Activated T-helper 1 cell treated with anti-CD3 and anti-CD28 coated beads, Interleukin-12 subunit alpha, Interleukin-12 subunit beta, Interleukin-2, Interleukin-4 antibody, amounts not matched to agents 30 ng/mL and 10 ng/mL and 1 ng/mL, durations not matched to agents 14 hours and 24 hours and 36 hours (primary cell): ENCODE measurements around the gene ZNF570. TPM values are rescaled to one million over a fixed set of nuclear protein-coding genes. Genes with fewer than 3 reads are reported as not detected.
A peak's percentile ranks its signal among the peaks of the same experiment; 100 is the strongest.

Source experiments
- DNase-seq: peaks from one replicate; pipeline ENCODE4 v3.0.0; 2021; ENCODE audit warnings: low spot score
- H3K27ac Mint-ChIP-seq: one replicate; pipeline ENCODE4 v1.8.0; 2021; ENCODE audit warnings: mild to moderate bottlenecking, mixed read lengths
- H3K27me3 Mint-ChIP-seq: one replicate; pipeline ENCODE4 v1.8.0; 2022; ENCODE audit warnings: mild to moderate bottlenecking, moderate library complexity, mixed read lengths; ENCODE audit not compliant: insufficient read depth
- H3K36me3 Mint-ChIP-seq: one replicate; pipeline ENCODE4 v1.8.0; 2021; ENCODE audit warnings: low read depth, mixed read lengths
- H3K4me1 Mint-ChIP-seq: one replicate; pipeline ENCODE4 v1.8.0; 2021; ENCODE audit warnings: low read depth, mixed read lengths
- H3K4me3 Mint-ChIP-seq: one replicate; pipeline ENCODE4 v1.8.0; 2021; ENCODE audit warnings: mild to moderate bottlenecking, moderate library complexity, mixed read lengths
- H3K9me3 Mint-ChIP-seq: one replicate; pipeline ENCODE4 v1.8.0; 2021; ENCODE audit warnings: mixed read lengths
- intact Hi-C: fragments of 100-400 bp; cut with micrococcal nuclease; formaldehyde crosslinking; loops from one replicate; pipeline ENCODE4 v1.15.1; 2024
- total RNA-seq: library from RNA; stranded (reverse); gene quantifications from 2 replicates; pipeline ENCODE4 v1.2.3, GENCODE V29; 2022

ZNF570 gene
- total RNA-seq, result 2.1 and 2.8 TPM in 2 replicates

- Mint-ChIP-seq H3K4me1 (peaks cover 27% of the 10 kb centered on the region), H3K9me3 (peaks cover 24% of the 10 kb centered on the region), H3K27ac (peak within 1 kb of the TSS; percentile 93), H3K4me3 (peak within 1 kb of the TSS; percentile 92), H3K27me3 (no peaks in the 10 kb centered on the region), H3K36me3 (peaks cover 24% of the 10 kb centered on the region)
- intact Hi-C loops, result loop anchor here (1.0 to 10.0 kb wide), 10 partner anchors 38 to 1354 kb away; partner anchors contain the start of genes CATSPERG, OVOL3, POLR2I and SIPA1L3
- peak; percentile 85 for DNase-seq
These were observed at the start of gene ZNF570 for GRCh38 chr19:37468961-37469777. TSS of gene ZNF570 (plus strand) at chr19:37469356. CDS start at chr19:37470355, 999 bp downstream.

DNA sequence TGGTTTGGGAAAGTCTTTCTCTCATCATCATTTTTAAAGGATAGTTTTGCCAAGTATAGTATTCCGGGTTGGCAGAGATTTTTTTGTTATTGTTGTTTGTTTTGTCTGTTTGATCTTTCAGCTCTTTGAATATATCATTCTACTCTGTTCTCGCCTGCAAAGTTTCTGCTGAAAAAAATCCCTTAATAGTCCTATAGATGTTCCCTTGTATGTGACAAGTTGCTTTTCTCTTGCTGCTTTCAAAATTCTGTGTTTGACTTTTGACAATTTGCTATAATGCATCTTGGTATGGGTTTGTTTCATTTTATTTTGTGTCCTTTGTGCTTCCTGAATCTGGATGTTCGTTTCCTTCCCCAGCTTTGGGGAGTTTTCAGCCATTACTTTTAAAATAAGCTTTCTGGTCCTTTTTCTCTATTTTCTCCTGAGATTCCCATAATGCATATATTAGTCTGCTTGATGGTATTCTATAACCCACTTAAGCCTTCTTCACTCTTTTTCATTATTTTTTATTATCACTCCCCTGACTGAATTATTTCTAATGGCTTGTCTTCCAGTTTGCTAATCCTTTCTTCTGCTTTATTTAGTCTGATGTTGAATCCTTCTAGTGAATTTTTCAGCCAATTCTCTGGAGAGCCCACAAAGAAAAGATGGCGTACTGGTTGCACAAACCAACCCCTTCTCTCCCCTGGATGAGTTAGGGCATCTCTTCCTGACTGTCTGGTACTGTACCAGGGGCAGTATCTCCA, 16.5 kb upstream of the ZNF570 start:
- no peak overlapping the region for H3K4me3 Mint-ChIP-seq
- H3K9me3 Mint-ChIP-seq, result peaks cover 85% of the 10 kb centered on the region
- intact Hi-C loops, result no loop called here
- no peak for DNase-seq
- H3K36me3 Mint-ChIP-seq, result peaks cover 25% of the 10 kb centered on the region
- no peaks in the 10 kb centered on the region for H3K27me3 Mint-ChIP-seq
- H3K4me1 Mint-ChIP-seq, result no peaks in the 10 kb centered on the region
- no peak overlapping the region for H3K27ac Mint-ChIP-seq

DNA sequence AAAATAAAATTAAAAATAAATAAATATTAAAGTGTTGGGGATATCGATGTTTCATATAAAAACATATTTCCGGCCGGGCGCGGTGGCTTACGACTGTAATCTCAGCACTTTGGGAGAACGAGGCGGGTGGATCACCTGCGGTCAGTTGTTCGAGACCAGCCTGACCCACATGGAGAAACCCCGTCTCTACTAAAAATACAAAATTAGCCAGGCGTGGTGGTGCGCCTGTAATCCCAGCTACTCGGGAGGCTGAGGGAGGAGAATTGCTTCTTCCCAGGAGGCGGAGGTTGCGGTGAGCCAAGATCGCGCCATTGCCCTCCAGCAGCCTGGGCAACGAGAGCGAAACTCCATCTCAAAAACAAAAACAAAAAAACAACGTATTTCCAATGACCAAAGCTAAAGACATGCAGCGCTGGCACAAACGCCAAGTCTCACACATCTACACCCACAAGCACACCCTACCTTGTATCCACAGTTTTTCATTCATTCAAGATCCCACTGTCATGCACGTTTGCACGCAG, 2.8 kb upstream of the ZNF570 start:
- Mint-ChIP-seq H3K27ac (peak overlapping the region; percentile 93), H3K27me3 (no peaks in the 10 kb centered on the region), H3K4me3 (peak overlapping the region; percentile 92), H3K9me3 (peaks cover 24% of the 10 kb centered on the region), H3K4me1 (peaks cover 27% of the 10 kb centered on the region), H3K36me3 (peaks cover 24% of the 10 kb centered on the region)
- DNase-seq, result no peak
- intact Hi-C loops, result loop anchor here (1.0 to 10.0 kb wide), 8 partner anchors 41 to 1352 kb away; partner anchors contain the start of genes CATSPERG, OVOL3, POLR2I and TBCB

- Mint-ChIP-seq H3K27ac (peak within 1 kb of the TSS; percentile 93), H3K27me3 (no peaks in the 10 kb centered on the region), H3K4me3 (peak within 1 kb of the TSS; percentile 92), H3K4me1 (peaks cover 27% of the 10 kb centered on the region), H3K36me3 (peaks cover 24% of the 10 kb centered on the region), H3K9me3 (peaks cover 24% of the 10 kb centered on the region)
- DNase-seq, result peak; percentile 85
- intact Hi-C loops, result loop anchor here (1.0 to 10.0 kb wide), 15 partner anchors 40 to 1352 kb away; partner anchors contain the start of genes CATSPERG, OVOL3, POLR2I and TBCB
These were observed 2.2 kb upstream of the ZNF570 start, which contains the start of gene ZNF569 for GRCh38 chr19:37466798-37467607. TSS of gene ZNF569 (minus strand) at chr19:37467444. CDS start at chr19:37444921, 22,523 bp downstream.

DNA sequence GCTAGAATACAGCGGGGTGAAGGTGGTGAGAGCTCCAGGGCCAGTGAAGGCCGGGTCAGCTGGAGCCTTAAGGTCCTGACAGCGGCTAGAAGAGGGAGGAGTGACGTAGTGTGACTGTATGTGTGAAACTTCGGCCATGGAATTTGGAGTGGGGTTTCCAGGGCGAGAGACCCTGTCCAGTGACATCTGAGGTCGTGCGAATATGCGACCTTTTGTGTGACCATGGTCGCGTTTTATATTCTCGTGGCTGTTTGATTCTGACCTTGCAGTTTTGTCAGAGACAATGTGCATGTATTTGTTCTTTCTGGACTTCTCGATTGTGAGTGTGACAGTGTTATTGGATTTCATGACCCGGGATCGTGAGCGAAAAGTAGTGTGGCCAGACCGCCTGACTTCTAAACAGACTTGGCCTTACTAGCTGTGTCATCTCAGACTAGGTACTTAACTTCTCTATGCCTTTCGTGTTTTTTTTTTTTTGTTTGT, 1.5 kb upstream of the ZNF570 start:
- no peak for DNase-seq
- peak overlapping the region; percentile 92 for H3K4me3 Mint-ChIP-seq
- intact Hi-C loops, result loop anchor here (1.0 to 10.0 kb wide), 15 partner anchors 40 to 1353 kb away; partner anchors contain the start of genes CATSPERG, OVOL3, POLR2I and SIPA1L3
- no peaks in the 10 kb centered on the region for H3K27me3 Mint-ChIP-seq
- H3K27ac Mint-ChIP-seq, result peak overlapping the region; percentile 93
- peaks cover 24% of the 10 kb centered on the region for H3K36me3 Mint-ChIP-seq
- H3K9me3 Mint-ChIP-seq, result peaks cover 24% of the 10 kb centered on the region
- peaks cover 27% of the 10 kb centered on the region for H3K4me1 Mint-ChIP-seq

DNA sequence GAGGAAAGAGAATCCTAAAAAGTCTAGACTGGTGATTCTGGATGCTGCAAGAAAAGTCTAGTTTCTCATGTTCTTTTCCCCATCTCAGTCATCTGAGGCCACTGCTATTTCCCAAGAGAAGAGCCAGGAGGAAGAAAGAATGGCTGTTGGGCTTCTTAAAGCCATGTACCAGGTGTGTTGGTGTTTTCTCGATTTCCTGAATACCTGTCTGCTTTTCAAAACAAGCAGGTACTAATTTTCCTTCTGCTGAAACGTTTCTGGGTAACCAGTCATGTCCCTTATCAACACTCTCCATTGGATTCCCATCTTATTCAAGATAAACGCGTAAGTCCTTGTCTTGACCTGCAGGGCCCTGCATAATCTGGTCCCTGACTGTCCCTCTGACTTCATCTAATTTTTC, 1.1 kb downstream of the ZNF570 start:
- H3K27ac Mint-ChIP-seq, result peak overlapping the region; percentile 93
- H3K36me3 Mint-ChIP-seq, result peaks cover 17% of the 10 kb centered on the region
- no peak for DNase-seq
- H3K4me3 Mint-ChIP-seq, result peak overlapping the region; percentile 92
- intact Hi-C loops, result no loop called here
- peaks cover 27% of the 10 kb centered on the region for H3K4me1 Mint-ChIP-seq
- no peaks in the 10 kb centered on the region for H3K27me3 Mint-ChIP-seq
- H3K9me3 Mint-ChIP-seq, result peaks cover 16% of the 10 kb centered on the region

DNA sequence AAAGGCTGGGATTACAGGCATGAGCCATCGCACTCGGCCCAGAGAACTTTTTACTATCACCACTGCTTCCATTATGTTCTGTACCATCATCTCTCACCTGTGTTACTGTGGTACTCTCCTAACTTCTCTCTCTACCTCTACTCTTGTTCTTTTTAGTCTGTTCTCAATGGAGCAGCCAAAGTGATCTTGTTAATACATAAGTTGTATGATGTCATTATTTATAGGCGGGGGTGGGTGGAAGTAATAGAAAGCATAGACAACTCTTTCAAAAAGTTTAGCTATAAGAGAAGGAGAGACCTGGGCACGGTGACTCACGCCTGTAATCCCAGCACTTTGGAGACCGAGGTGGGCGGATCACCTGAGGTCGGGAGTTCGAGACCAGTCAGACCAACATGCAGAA, 3.0 kb downstream of the ZNF570 start:
- Mint-ChIP-seq H3K4me3 (no peak overlapping the region), H3K4me1 (peaks cover 21% of the 10 kb centered on the region), H3K27me3 (no peaks in the 10 kb centered on the region), H3K27ac (no peak overlapping the region), H3K36me3 (peaks cover 28% of the 10 kb centered on the region), H3K9me3 (peaks cover 30% of the 10 kb centered on the region)
- no peak for DNase-seq
- intact Hi-C loops, result no loop called here

DNA sequence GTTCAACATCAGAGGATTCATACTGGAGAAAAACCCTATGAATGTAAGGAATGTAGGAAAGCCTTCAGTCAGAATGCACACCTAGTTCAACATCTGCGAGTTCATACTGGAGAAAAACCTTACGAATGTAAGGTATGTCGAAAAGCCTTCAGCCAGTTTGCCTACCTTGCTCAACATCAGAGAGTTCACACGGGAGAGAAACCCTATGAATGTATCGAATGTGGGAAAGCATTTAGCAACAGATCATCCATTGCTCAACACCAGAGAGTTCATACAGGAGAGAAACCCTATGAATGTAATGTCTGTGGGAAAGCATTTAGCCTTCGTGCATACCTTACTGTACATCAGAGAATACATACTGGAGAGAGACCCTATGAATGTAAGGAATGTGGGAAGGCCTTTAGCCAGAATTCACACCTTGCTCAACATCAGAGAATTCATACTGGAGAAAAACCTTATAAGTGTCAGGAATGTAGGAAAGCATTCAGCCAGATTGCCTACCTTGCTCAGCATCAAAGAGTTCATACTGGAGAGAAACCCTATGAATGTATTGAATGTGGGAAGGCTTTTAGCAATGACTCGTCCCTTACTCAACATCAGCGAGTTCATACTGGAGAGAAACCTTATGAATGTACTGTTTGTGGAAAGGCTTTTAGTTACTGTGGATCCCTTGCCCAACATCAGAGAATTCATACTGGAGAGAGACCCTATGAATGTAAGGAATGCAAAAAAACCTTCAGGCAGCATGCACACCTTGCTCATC, 15.4 kb downstream of the ZNF570 start:
- intact Hi-C loops, result no loop called here
- Mint-ChIP-seq H3K36me3 (peaks cover 38% of the 10 kb centered on the region), H3K9me3 (peaks cover 71% of the 10 kb centered on the region), H3K27me3 (no peaks in the 10 kb centered on the region), H3K4me3 (no peak overlapping the region), H3K4me1 (no peaks in the 10 kb centered on the region), H3K27ac (no peak overlapping the region)
- DNase-seq, result no peak

DNA sequence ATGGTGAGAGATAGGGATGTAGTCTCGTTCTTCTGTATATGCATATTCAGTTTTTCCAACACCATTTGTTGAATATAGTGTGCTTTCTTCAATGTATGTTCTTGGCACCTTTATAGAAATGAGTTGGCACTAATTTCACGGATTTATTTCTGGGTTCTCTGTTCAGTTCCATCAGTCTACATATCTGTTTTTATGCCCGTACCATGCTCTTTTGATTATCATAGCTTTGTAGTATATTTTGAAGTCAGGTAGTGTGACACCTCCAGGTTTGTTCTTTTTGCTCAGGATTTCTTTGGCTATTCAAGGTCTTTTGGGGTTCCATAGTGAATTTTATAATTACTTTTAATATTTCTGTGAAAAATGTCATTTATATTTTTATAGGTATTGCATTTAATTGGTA, 23.1 kb downstream of the ZNF570 start:
- no peak for DNase-seq
- H3K27ac Mint-ChIP-seq, result no peak overlapping the region
- H3K4me1 Mint-ChIP-seq, result no peaks in the 10 kb centered on the region
- H3K4me3 Mint-ChIP-seq, result no peak overlapping the region
- intact Hi-C loops, result no loop called here
- peaks cover 48% of the 10 kb centered on the region for H3K9me3 Mint-ChIP-seq
- H3K27me3 Mint-ChIP-seq, result no peaks in the 10 kb centered on the region
- no peaks in the 10 kb centered on the region for H3K36me3 Mint-ChIP-seq

GRCh38 chr19:37505958-37506386, 36.8 kb downstream of the ZNF570 start:
- peaks cover 3% of the 10 kb centered on the region for H3K36me3 Mint-ChIP-seq
- intact Hi-C loops, result loop anchor here (5.0 kb wide), 1 partner anchor 39 kb away; the partner anchor contains the start of genes ZNF569 and ZNF570
- DNase-seq, result no peak
- H3K27ac Mint-ChIP-seq, result no peak overlapping the region
- no peak overlapping the region for H3K4me3 Mint-ChIP-seq
- no peaks in the 10 kb centered on the region for H3K27me3 Mint-ChIP-seq
- H3K9me3 Mint-ChIP-seq, result peaks cover 33% of the 10 kb centered on the region
- no peaks in the 10 kb centered on the region for H3K4me1 Mint-ChIP-seq

DNA sequence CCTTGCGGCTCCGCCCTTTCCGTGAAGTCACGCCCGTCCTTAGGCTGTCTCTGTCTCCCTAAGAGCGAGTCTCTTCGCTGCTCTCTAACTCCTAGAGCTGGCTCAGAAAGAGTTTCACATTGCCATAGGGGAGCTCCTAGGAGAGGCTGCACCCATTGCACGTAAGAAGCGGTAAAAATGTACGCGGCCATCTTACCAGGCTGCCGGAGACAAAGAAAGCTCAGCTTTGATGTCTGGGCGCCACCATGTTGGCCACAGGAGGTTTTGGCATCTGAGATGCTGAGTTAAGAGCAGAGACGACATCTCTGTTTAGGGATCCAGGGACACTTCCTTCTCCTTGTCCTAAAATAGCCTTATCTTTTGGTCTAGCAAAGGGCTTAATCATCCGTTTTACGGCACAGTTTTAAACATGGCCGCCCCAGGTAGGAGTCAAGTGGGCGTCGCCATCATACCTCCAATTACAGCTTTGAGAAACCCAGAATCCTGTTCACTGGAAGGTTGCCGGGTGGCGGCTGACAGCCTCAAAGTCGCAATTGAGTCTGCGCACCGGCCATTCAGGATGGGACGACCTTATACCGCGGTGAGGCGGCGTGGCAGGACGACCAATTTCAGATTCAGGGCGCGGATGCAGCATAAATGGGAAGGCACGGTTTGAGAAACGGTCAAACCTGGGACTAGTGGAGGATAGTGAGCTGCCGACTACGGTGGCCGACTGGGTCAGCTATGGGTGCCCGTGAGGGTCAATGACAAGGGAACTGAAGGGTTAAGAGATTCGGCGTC, 37.4 kb downstream of the ZNF570 start, which contains the start of gene ZNF793:
TSS of gene ZNF793 (plus strand) at position 553 of the 780 bp plus-strand sequence. CDS start 16,501 bp downstream, outside the sequence.
- peaks cover 34% of the 10 kb centered on the region for H3K9me3 Mint-ChIP-seq
- DNase-seq, result peak; percentile 21
- H3K4me3 Mint-ChIP-seq, result no peak within 1 kb of the TSS
- H3K27me3 Mint-ChIP-seq, result no peaks in the 10 kb centered on the region
- no peak within 1 kb of the TSS for H3K27ac Mint-ChIP-seq
- H3K4me1 Mint-ChIP-seq, result no peaks in the 10 kb centered on the region
- peaks cover 3% of the 10 kb centered on the region for H3K36me3 Mint-ChIP-seq
- intact Hi-C loops, result loop anchor here (5.0 kb wide), 1 partner anchor 39 kb away; the partner anchor contains the start of genes ZNF569 and ZNF570
